Endothelial cell of umbilical vein (primary cell): ENCODE data around the gene RACGAP1. TPM values are rescaled to one million over a fixed set of nuclear protein-coding genes. Genes with fewer than 3 reads are reported as not detected.

Experiments used
- BruUV-seq: library from RNA; stranded (reverse); fragments of 400-500 nt; replicated peaks from 2 replicates; lab custom pipeline; 2021; lab: Mats Ljungman, UMichigan
- CTCF ChIA-PET: fragments of 300-600, 350-600 bp; sonication (Branson Sonifier 250); formaldehyde crosslinking; loops from one replicate; lab custom pipeline; 2021; ENCODE audit warnings: antibody characterized with exemption, inconsistent platforms; lab: Charles Lee
- POLR2A ChIA-PET: fragments of 300-600, 350-600 bp; sonication (Branson Sonifier 250); formaldehyde crosslinking; loops from one replicate; lab custom pipeline; 2021; ENCODE audit warnings: antibody characterized with exemption, inconsistent platforms; lab: Charles Lee
- DNase-seq: peaks from one replicate; pipeline ENCODE4 v3.0.0-alpha.2; 2011; ENCODE audit warnings: low read depth, low spot score
- FAIRE-seq: peaks from 2 replicates; lab custom pipeline; 2011; peaks lifted over from hg19 to GRCh38; lab: Jason Lieb, UNC
- H2AFZ ChIP-seq: 2 replicates; pipeline ENCODE4 v1.6.0; 2012; ENCODE audit warnings: low read depth, low read length, control low read depth, inconsistent platforms
- H3K27ac ChIP-seq: 2 replicates; pipeline ENCODE4 v1.5.1; 2011; ENCODE audit warnings: low read depth, mild to moderate bottlenecking, control low read depth, low read length, moderate library complexity; ENCODE audit not compliant: insufficient read depth
- H3K27me3 ChIP-seq, 2 experiments: 2 replicates each; pipeline versions ENCODE4 v1.6.0 to v1.6.1; 2011; ENCODE audit warnings: low read length in 2 of 2, mixed read lengths in 1 of 2; ENCODE audit not compliant: control insufficient read depth in 2 of 2, insufficient read depth in 2 of 2
- H3K36me3 ChIP-seq, 2 experiments: 2 replicates in 1 of 2; 3 replicates in 1 of 2; pipeline ENCODE4 v1.5.1; 2011; ENCODE audit warnings: low read length in 2 of 2, mild to moderate bottlenecking in 1 of 2, moderate library complexity in 1 of 2; ENCODE audit not compliant: control insufficient read depth in 2 of 2, insufficient read depth in 2 of 2; ENCODE audit errors: extremely low read depth in 1 of 2
- H3K4me1 ChIP-seq: 3 replicates; pipeline ENCODE4 v1.5.1; 2011; ENCODE audit warnings: mild to moderate bottlenecking, low read length; ENCODE audit not compliant: control insufficient read depth, insufficient read depth; ENCODE audit errors: extremely low read depth
- H3K4me2 ChIP-seq: 2 replicates; pipeline ENCODE4 v1.6.1; 2011; ENCODE audit warnings: low read length, control low read depth, mixed read lengths; ENCODE audit not compliant: insufficient read depth
- H3K4me3 ChIP-seq, 3 experiments: fragments of 200-600 bp in 1 of 3; sonication (generic), shearing (Covaris generic) in 1 of 3; replicated peaks in 1 of 3; 2 replicates each; pipeline ENCODE4 v1.5.1; 2011 to 2016; ENCODE audit warnings: control low read depth in 3 of 3, low read length in 3 of 3, mild to moderate bottlenecking in 2 of 3, inconsistent platforms in 1 of 3, low read depth in 1 of 3, moderate library complexity in 1 of 3; ENCODE audit not compliant: insufficient read depth in 1 of 3
- H3K79me2 ChIP-seq: 2 replicates; pipeline ENCODE4 v1.6.0; 2012; ENCODE audit warnings: low read length, inconsistent platforms; ENCODE audit not compliant: control insufficient read depth, insufficient read depth
- H3K9ac ChIP-seq: replicated peaks from 2 replicates; pipeline ENCODE3; 2011; ENCODE audit warnings: low read length, control low read depth; ENCODE audit not compliant: insufficient read depth; ENCODE audit errors: extremely low read depth
- H3K9me1 ChIP-seq: replicated peaks from 3 replicates; pipeline ENCODE4 v1.6.0; 2011; ENCODE audit warnings: mild to moderate bottlenecking, low read length; ENCODE audit not compliant: control insufficient read depth, insufficient read depth; ENCODE audit errors: extremely low read depth
- H3K9me3 ChIP-seq: replicated peaks from 2 replicates; pipeline ENCODE4 v1.5.1; 2012; ENCODE audit warnings: low read length, inconsistent platforms; ENCODE audit not compliant: control insufficient read depth, insufficient read depth
- H4K20me1 ChIP-seq: replicated peaks from 2 replicates; pipeline ENCODE3; 2011; ENCODE audit warnings: mild to moderate bottlenecking, low read length; ENCODE audit not compliant: control insufficient read depth, insufficient read depth; ENCODE audit errors: extremely low read depth
- EZH2 ChIP-seq: IDR thresholded peaks from 2 replicates; pipeline ENCODE4 v1.6.1; 2012; ENCODE audit warnings: borderline replicate concordance, low read depth, mild to moderate bottlenecking, moderate library complexity, low read length, inconsistent platforms; ENCODE audit not compliant: severe bottlenecking
- FOS ChIP-seq: IDR thresholded peaks from 2 replicates; pipeline ENCODE4 v1.6.1; 2011; ENCODE audit warnings: mild to moderate bottlenecking, low read length, moderate library complexity, borderline replicate concordance; ENCODE audit not compliant: insufficient read depth
- GATA2 ChIP-seq: IDR thresholded peaks from 2 replicates; pipeline ENCODE4 v1.7.0; 2011; ENCODE audit warnings: low read depth, mild to moderate bottlenecking, moderate library complexity, mixed read lengths, low read length; ENCODE audit not compliant: insufficient read length, insufficient read depth
- JUN ChIP-seq: IDR thresholded peaks from 2 replicates; pipeline ENCODE4 v1.6.1; 2011; ENCODE audit warnings: borderline replicate concordance, low read depth; ENCODE audit not compliant: insufficient read length, insufficient read depth
- MYC ChIP-seq: IDR thresholded peaks from one replicate; pipeline ENCODE4 v1.6.1; 2011; ENCODE audit warnings: mild to moderate bottlenecking, low read depth, low read length
- POLR2A ChIP-seq: IDR thresholded peaks from 2 replicates; pipeline ENCODE4 v1.6.1; 2012; ENCODE audit warnings: low read depth, mild to moderate bottlenecking, control low read depth, low read length
- POLR2AphosphoS5 ChIP-seq: IDR thresholded peaks from 2 replicates; pipeline ENCODE4 v1.6.1; 2012; ENCODE audit warnings: low read depth, mild to moderate bottlenecking, control low read depth, low read length, moderate library complexity; ENCODE audit not compliant: insufficient read depth
- dilution Hi-C: fragments of 300-500 bp; cut with MboI; formaldehyde crosslinking; loops from one replicate; pipeline ENCODE4 v1.15.0; 2019; ENCODE audit warnings: low sequenced_read_pairs; ENCODE audit not compliant: extremely low pct_ligation_motif_present
- intact Hi-C: fragments of 100-400 bp; cut with micrococcal nuclease; formaldehyde crosslinking; loops from one replicate; pipeline ENCODE4 v1.10.0; 2022
- polyA plus RNA-seq, 4 experiments: library from polyadenylated mRNA; depleted of rRNA in 3 of 4; stranded (reverse) in 3 of 4; unstranded in 1 of 4; fragments of >200 nt; gene quantifications; 2 replicates each; pipeline versions ENCODE4 v1.2.1 to v1.2.3, GENCODE V29; 2011 to 2012; ENCODE audit warnings: missing spikeins in 1 of 4
- total RNA-seq: library from RNA; stranded (reverse); gene quantifications from 2 replicates; pipeline ENCODE4 v1.2.3, GENCODE V29; 2021
- TF ChIP-seq, protein P1 (sequence below), 2 donors: IDR thresholded peaks; 1 replicate in 1 of 2; 2 replicates in 1 of 2; pipeline ENCODE4 v1.5.1; 2011; ENCODE audit warnings: low read length in 2 of 2, mild to moderate bottlenecking in 2 of 2, moderate library complexity in 2 of 2, control low read depth in 1 of 2, inconsistent platforms in 1 of 2, low read depth in 1 of 2; ENCODE audit not compliant: insufficient read depth in 1 of 2; ENCODE audit errors: extremely low read depth in 1 of 2
- TF ChIP-seq, protein P2 (sequence below): IDR thresholded peaks from 2 replicates; pipeline ENCODE4 v1.6.1; 2011; ENCODE audit not compliant: insufficient read depth, insufficient read length

RACGAP1 gene
- total and polyA plus RNA-seq, 2 donors (not counting 3 experiments of a cell fraction or from before 2014, with no cell fraction given): 16.5 to 56.3 TPM

DNA sequence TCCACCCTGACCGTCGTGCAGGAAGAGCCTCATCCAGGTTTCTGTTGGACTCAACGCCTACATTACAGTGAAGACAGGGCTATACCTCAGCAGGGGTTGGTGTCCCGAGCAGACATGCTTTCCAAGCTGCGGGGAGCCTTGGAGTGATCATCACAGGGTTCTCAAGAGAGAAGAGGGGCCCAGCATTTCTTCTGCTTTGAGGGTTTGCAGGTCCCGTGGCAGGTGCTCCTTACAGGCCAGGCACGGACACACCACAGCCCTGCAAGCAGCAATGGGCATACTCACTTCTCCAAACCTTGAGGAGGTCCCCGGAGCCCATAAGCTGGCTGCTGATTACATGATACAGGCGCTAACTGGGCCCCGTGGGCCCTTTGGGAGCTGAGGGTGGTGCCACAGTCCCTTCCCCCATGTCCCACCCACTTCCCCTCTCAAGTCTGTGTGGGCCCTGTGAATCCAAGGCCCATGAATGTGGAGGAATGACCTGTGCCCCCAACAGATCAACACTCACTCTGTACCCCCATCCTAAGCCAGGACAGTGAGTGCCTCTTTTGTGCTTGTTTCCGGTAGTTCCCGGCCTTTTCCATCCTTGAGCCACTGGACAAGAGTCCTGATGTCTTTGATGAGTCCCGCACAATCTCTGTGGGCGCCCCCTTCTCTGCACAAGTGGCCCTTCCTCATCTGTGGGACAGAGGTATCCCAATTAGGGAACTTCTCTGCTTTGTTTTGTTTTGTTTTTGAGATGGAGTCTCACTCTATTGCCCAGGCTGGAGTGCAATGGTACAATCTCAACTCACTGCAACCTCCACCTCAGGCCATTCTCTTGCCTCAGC, 73.7 kb downstream of the RACGAP1 start:
- Histone ChIP-seq H3K9me1 (no peaks in the 10 kb centered on the region), H3K4me1 (no peaks in the 10 kb centered on the region), H3K4me2 (no peak overlapping the region), H3K27ac (no peak overlapping the region), H3K79me2 (no peaks in the 10 kb centered on the region), H3K4me3 (no peak overlapping the region), H4K20me1 (no peaks in the 10 kb centered on the region), H3K36me3 (no peaks in the 10 kb centered on the region), H3K9me3 (no peaks in the 10 kb centered on the region), H3K27me3 (no peaks in the 10 kb centered on the region), H3K9ac (no peak overlapping the region), H2AFZ (no peak overlapping the region)
- FAIRE-seq (no peak), DNase-seq (no peak)
- no TSS peak for BruUV-seq
- dilution Hi-C loops: loop anchor here (25.0 kb wide), 1 partner anchor 111 kb away; the partner anchor contains the start of gene ASIC1
- TF ChIP-seq, protein P1, sequence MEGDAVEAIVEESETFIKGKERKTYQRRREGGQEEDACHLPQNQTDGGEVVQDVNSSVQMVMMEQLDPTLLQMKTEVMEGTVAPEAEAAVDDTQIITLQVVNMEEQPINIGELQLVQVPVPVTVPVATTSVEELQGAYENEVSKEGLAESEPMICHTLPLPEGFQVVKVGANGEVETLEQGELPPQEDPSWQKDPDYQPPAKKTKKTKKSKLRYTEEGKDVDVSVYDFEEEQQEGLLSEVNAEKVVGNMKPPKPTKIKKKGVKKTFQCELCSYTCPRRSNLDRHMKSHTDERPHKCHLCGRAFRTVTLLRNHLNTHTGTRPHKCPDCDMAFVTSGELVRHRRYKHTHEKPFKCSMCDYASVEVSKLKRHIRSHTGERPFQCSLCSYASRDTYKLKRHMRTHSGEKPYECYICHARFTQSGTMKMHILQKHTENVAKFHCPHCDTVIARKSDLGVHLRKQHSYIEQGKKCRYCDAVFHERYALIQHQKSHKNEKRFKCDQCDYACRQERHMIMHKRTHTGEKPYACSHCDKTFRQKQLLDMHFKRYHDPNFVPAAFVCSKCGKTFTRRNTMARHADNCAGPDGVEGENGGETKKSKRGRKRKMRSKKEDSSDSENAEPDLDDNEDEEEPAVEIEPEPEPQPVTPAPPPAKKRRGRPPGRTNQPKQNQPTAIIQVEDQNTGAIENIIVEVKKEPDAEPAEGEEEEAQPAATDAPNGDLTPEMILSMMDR (IDR thresholded peaks at IDR 0.05; ENCODE audit: extremely low read depth in 1 of 2, insufficient read depth in 1 of 2, low read depth in 1 of 2, low read length in 2 of 2): no peak
- TF ChIP-seq, protein P2, sequence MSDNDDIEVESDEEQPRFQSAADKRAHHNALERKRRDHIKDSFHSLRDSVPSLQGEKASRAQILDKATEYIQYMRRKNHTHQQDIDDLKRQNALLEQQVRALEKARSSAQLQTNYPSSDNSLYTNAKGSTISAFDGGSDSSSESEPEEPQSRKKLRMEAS: no peak
- TF ChIP-seq POLR2A (no peak), GATA2 (no peak), JUN (no peak), POLR2AphosphoS5 (no peak), EZH2 (no peak), FOS (no peak), MYC (no peak)
- ChIA-PET POLR2A (no interaction called here), CTCF (no interaction called here)
- intact Hi-C loops: no loop called here
